Osteocyte (in vitro differentiated cells): ENCODE results near the gene KCNH2. TPM values are rescaled to one million over a fixed set of nuclear protein-coding genes. Genes with fewer than 3 reads are reported as not detected.

Source experiments
- DNase-seq: peaks from one replicate; pipeline ENCODE4 v3.0.0; 2021; ENCODE audit warnings: mixed read lengths; ENCODE audit not compliant: unreplicated experiment; ENCODE audit errors: extremely low spot score
- H3K27ac Mint-ChIP-seq: one replicate; pipeline ENCODE4 v1.8.0; 2021; ENCODE audit warnings: mild to moderate bottlenecking, mixed read lengths; ENCODE audit not compliant: unreplicated experiment
- H3K27me3 Mint-ChIP-seq: one replicate; pipeline ENCODE4 v1.8.0; 2021; ENCODE audit warnings: mixed read lengths; ENCODE audit not compliant: unreplicated experiment
- H3K36me3 Mint-ChIP-seq: one replicate; pipeline ENCODE4 v1.8.0; 2021; ENCODE audit warnings: mixed read lengths; ENCODE audit not compliant: unreplicated experiment
- H3K4me1 Mint-ChIP-seq: one replicate; pipeline ENCODE4 v1.8.0; 2021; ENCODE audit warnings: mixed read lengths; ENCODE audit not compliant: unreplicated experiment
- H3K4me3 Mint-ChIP-seq: one replicate; pipeline ENCODE4 v1.8.0; 2021; ENCODE audit warnings: mild to moderate bottlenecking, moderate library complexity, mixed read lengths; ENCODE audit not compliant: unreplicated experiment
- H3K9me3 Mint-ChIP-seq: one replicate; pipeline ENCODE4 v1.8.0; 2021; ENCODE audit warnings: mixed read lengths; ENCODE audit not compliant: unreplicated experiment
- CTCF ChIP-seq: fragments of 200-600 bp; sonication (generic); IDR thresholded peaks from 2 replicates; pipeline ENCODE4 v1.5.0; 2021; ENCODE audit warnings: antibody characterized with exemption, mild to moderate bottlenecking, moderate library complexity
- total RNA-seq: library from RNA; stranded (reverse); gene quantifications from 2 replicates; pipeline ENCODE4 v1.2.1, GENCODE V29; 2021

The KCNH2 gene
- total RNA-seq, 1 donor from 2014 or later: not detected

- Mint-ChIP-seq H3K27me3 (peaks cover 31% of the 10 kb centered on the region), H3K27ac (no peak overlapping the region)
- TF ChIP-seq CTCF: no peak
These were observed 80.3 kb downstream of the KCNH2 start for GRCh38 chr7:150897502-150898474.

GRCh38 chr7:150896562-150897209 lies 81.4 kb downstream of the KCNH2 start:
- H3K27me3 Mint-ChIP-seq: peaks cover 31% of the 10 kb centered on the region
- peaks cover 16% of the 10 kb centered on the region for H3K9me3 Mint-ChIP-seq
- no peak overlapping the region for H3K4me3 Mint-ChIP-seq

More at GRCh38 chr7:150897502-150898474, 80.3 kb downstream of the KCNH2 start:
- peaks cover 4% of the 10 kb centered on the region for H3K4me1 Mint-ChIP-seq
- no peaks in the 10 kb centered on the region for H3K36me3 Mint-ChIP-seq
- peak; percentile 70 for DNase-seq
- no peak overlapping the region for H3K4me3 Mint-ChIP-seq
- H3K9me3 Mint-ChIP-seq: peaks cover 15% of the 10 kb centered on the region

GRCh38 chr7:150895809-150896208 lies 82.3 kb downstream of the KCNH2 start:
- peaks cover 16% of the 10 kb centered on the region for H3K9me3 Mint-ChIP-seq
- H3K4me3 Mint-ChIP-seq: no peak overlapping the region
- DNase-seq: peak; percentile 44
- H3K36me3 Mint-ChIP-seq: no peaks in the 10 kb centered on the region
- H3K4me1 Mint-ChIP-seq: peaks cover 4% of the 10 kb centered on the region
- TF ChIP-seq CTCF: no peak
- H3K27ac Mint-ChIP-seq: no peak overlapping the region
- peaks cover 29% of the 10 kb centered on the region for H3K27me3 Mint-ChIP-seq

More at GRCh38 chr7:150896562-150897209, 81.4 kb downstream of the KCNH2 start:
- TF ChIP-seq CTCF: no peak
- Mint-ChIP-seq H3K36me3 (no peaks in the 10 kb centered on the region), H3K27ac (no peak overlapping the region), H3K4me1 (peaks cover 4% of the 10 kb centered on the region)
- DNase-seq: peak; percentile 76

Other genes starting within 250 kb of the KCNH2 start
- not detected in 2 replicates for gene GIMAP5, start 240.9 kb downstream of the KCNH2 start, total RNA-seq
- gene TMEM176B, start 178.0 kb downstream of the KCNH2 start, total RNA-seq: not detected in 2 replicates
- gene TMEM176A, start 177.6 kb downstream of the KCNH2 start, total RNA-seq: not detected in 2 replicates
- not detected in 2 replicates for gene AOC1, start 125.8 kb downstream of the KCNH2 start, total RNA-seq
- gene NOS3, start 12.7 kb upstream of the KCNH2 start, total RNA-seq: 0.73 TPM in 1 of 2 replicates, not detected in the other
- 0.11 and 0.39 TPM in 2 replicates for gene ATG9B, start 46.2 kb upstream of the KCNH2 start, total RNA-seq
- 38.1 and 39.7 TPM in 2 replicates for gene ABCB8, start 50.1 kb upstream of the KCNH2 start, total RNA-seq
- gene ASIC3, start 70.2 kb upstream of the KCNH2 start, total RNA-seq: 3.6 and 5.8 TPM in 2 replicates
- gene CDK5, start 79.6 kb upstream of the KCNH2 start, total RNA-seq: 18.8 and 23.7 TPM in 2 replicates
- 289 and 297 TPM in 2 replicates for gene SLC4A2, start 81.3 kb upstream of the KCNH2 start, total RNA-seq
- 101 and 104 TPM in 2 replicates for gene FASTK, start 102.5 kb upstream of the KCNH2 start, total RNA-seq
- 26.1 and 30.0 TPM in 2 replicates for gene TMUB1, start 105.2 kb upstream of the KCNH2 start, total RNA-seq
- gene AGAP3, start 108.2 kb upstream of the KCNH2 start, total RNA-seq: 131 and 135 TPM in 2 replicates
- gene GBX1, start 189.4 kb upstream of the KCNH2 start, total RNA-seq: not detected in 2 replicates
- gene ASB10, start 208.9 kb upstream of the KCNH2 start, total RNA-seq: not detected in 2 replicates
- 1.1 TPM in 1 of 2 replicates, not detected in the other for gene H2BK1, start 232.2 kb upstream of the KCNH2 start, total RNA-seq
- gene ABCF2, start 248.9 kb upstream of the KCNH2 start, total RNA-seq: 43.9 and 47.5 TPM in 2 replicates